Neural crest cell (in vitro differentiated cells): Measurements from ENCODE around the gene CEACAM18. TPM values are rescaled to one million over a fixed set of nuclear protein-coding genes. Genes with fewer than 3 reads are reported as not detected.

ENCODE experiments used
- DNase-seq: peaks from one replicate; pipeline ENCODE4 v3.0.0; 2021; ENCODE audit warnings: low read depth, mixed read lengths, low spot score
- H3K27ac Mint-ChIP-seq: one replicate; pipeline ENCODE4 v1.8.0; 2021; ENCODE audit warnings: mild to moderate bottlenecking, mixed read lengths; ENCODE audit not compliant: unreplicated experiment
- H3K27me3 Mint-ChIP-seq: 2 replicates; pipeline ENCODE4 v1.8.0; 2021; ENCODE audit warnings: low read depth, mild to moderate bottlenecking, mixed read lengths
- H3K36me3 Mint-ChIP-seq: 2 replicates; pipeline ENCODE4 v1.8.0; 2021; ENCODE audit warnings: low read depth, mild to moderate bottlenecking, mixed read lengths
- H3K4me1 Mint-ChIP-seq: 2 replicates; pipeline ENCODE4 v1.8.0; 2021; ENCODE audit warnings: mixed read lengths
- H3K4me3 Mint-ChIP-seq: one replicate; pipeline ENCODE4 v1.8.0; 2021; ENCODE audit warnings: mild to moderate bottlenecking, mixed read lengths
- H3K9me3 Mint-ChIP-seq: 2 replicates; pipeline ENCODE4 v1.8.0; 2021; ENCODE audit warnings: mixed read lengths
- total RNA-seq: library from RNA; stranded (reverse); gene quantifications from 2 replicates; pipeline ENCODE4 v1.2.1, GENCODE V29; 2021
- TF ChIP-seq, protein P1 (sequence below): fragments of 200-600 bp; sonication (generic); conservative IDR thresholded peaks from 2 replicates; pipeline ENCODE4 v1.5.0; 2021; ENCODE audit warnings: antibody characterized with exemption, mild to moderate bottlenecking

Gene CEACAM18
- total RNA-seq, 1 donor from 2014 or later, result not detected

DNA sequence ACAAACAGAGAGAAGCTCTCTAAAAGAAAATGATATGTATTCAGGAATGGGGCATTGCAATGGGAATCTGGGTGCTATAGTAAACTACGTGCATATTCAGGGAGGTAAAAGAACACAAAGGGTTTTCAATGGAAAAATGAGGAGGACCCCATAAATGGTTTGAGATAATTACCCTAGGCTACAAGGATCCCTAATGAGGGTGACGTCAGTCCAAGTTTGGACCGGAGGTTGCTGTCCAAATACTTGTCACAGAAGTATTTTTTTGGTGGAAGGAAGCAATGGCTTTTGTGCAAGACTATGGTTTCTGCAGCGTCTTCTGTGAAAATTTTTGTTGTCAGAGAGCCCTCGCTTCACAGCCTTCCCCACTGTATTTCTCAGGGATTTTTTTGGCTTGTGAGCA lies 995 bp upstream of the CEACAM18 start:
- Mint-ChIP-seq H3K27ac (no peak overlapping the region), H3K4me3 (no peak overlapping the region), H3K4me1 (no peaks in the 10 kb centered on the region), H3K36me3 (no peaks in the 10 kb centered on the region), H3K27me3 (peaks cover 87% of the 10 kb centered on the region), H3K9me3 (no peaks in the 10 kb centered on the region)
- no peak for DNase-seq
- TF ChIP-seq, protein P1, sequence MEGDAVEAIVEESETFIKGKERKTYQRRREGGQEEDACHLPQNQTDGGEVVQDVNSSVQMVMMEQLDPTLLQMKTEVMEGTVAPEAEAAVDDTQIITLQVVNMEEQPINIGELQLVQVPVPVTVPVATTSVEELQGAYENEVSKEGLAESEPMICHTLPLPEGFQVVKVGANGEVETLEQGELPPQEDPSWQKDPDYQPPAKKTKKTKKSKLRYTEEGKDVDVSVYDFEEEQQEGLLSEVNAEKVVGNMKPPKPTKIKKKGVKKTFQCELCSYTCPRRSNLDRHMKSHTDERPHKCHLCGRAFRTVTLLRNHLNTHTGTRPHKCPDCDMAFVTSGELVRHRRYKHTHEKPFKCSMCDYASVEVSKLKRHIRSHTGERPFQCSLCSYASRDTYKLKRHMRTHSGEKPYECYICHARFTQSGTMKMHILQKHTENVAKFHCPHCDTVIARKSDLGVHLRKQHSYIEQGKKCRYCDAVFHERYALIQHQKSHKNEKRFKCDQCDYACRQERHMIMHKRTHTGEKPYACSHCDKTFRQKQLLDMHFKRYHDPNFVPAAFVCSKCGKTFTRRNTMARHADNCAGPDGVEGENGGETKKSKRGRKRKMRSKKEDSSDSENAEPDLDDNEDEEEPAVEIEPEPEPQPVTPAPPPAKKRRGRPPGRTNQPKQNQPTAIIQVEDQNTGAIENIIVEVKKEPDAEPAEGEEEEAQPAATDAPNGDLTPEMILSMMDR, result no peak

GRCh38 chr19:51479531-51480331 lies 1.4 kb downstream of the CEACAM18 start:
- Mint-ChIP-seq H3K27ac (no peak overlapping the region), H3K9me3 (no peaks in the 10 kb centered on the region)

DNA sequence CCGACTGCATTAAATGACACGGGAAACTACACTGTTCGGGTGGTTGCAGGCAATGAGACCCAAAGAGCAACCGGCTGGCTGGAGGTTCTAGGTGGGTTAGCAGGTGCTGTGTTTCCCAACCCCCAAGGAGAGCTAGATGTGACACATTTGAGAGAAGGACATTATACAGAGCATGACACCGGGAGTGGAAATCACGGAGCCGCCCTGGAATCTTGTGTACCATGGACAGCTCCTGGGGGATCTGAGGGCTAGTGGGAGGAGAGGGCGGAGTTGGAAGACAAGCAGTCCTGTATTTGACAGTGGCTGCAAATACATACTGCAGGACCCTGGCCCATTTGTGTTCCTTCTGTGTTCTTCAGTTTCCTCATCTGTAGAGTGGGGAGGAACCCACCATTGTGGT lies 2.3 kb downstream of the CEACAM18 start:
- Mint-ChIP-seq H3K27ac (no peak overlapping the region), H3K4me1 (no peaks in the 10 kb centered on the region), H3K36me3 (no peaks in the 10 kb centered on the region), H3K9me3 (no peaks in the 10 kb centered on the region), H3K4me3 (no peak overlapping the region), H3K27me3 (peaks cover 80% of the 10 kb centered on the region)
- DNase-seq, result peak; percentile 50
- TF ChIP-seq, protein P1, result no peak

More at GRCh38 chr19:51479531-51480331, 1.4 kb downstream of the CEACAM18 start:
- Mint-ChIP-seq H3K4me1 (no peaks in the 10 kb centered on the region), H3K27me3 (peaks cover 80% of the 10 kb centered on the region), H3K4me3 (no peak overlapping the region), H3K36me3 (no peaks in the 10 kb centered on the region)
- TF ChIP-seq, protein P1, result no peak
- no peak for DNase-seq

- H3K27me3 Mint-ChIP-seq, result peaks cover 53% of the 10 kb centered on the region
- no peak overlapping the region for H3K4me3 Mint-ChIP-seq
- peaks cover 5% of the 10 kb centered on the region for H3K9me3 Mint-ChIP-seq
- H3K4me1 Mint-ChIP-seq, result no peaks in the 10 kb centered on the region
- DNase-seq, result no peak
- no peaks in the 10 kb centered on the region for H3K36me3 Mint-ChIP-seq
- TF ChIP-seq, protein P1, result no peak
- H3K27ac Mint-ChIP-seq, result no peak overlapping the region
Measured at GRCh38 chr19:51485960-51486660, 7.8 kb downstream of the CEACAM18 start.

- peaks cover 60% of the 10 kb centered on the region for H3K27me3 Mint-ChIP-seq
- H3K27ac Mint-ChIP-seq, result no peak overlapping the region
- H3K9me3 Mint-ChIP-seq, result peaks cover 5% of the 10 kb centered on the region
- DNase-seq, result no peak
- H3K4me1 Mint-ChIP-seq, result no peaks in the 10 kb centered on the region
- H3K36me3 Mint-ChIP-seq, result no peaks in the 10 kb centered on the region
- H3K4me3 Mint-ChIP-seq, result no peak overlapping the region
- TF ChIP-seq, protein P1, result no peak
Measured at GRCh38 chr19:51488491-51488890, 10.2 kb downstream of the CEACAM18 start.
